HepG2 (cell line): ENCODE measurements around the gene CADPS.

Experiments
- CBFB ChIP-seq: sonication (generic); formaldehyde crosslinking; IDR thresholded peaks from 2 replicates; pipeline ENCODE4 v1.4.0; 2020; ENCODE audit warnings: missing genetic modification reagents
- CHD2 ChIP-seq: IDR thresholded peaks from 2 replicates; pipeline ENCODE4 v1.6.1; 2011; ENCODE audit warnings: low read depth, low read length, improper control_type of control experiment
- DR1 ChIP-seq: sonication (generic); formaldehyde crosslinking; IDR thresholded peaks from 2 replicates; pipeline ENCODE4 v1.8.0; 2021; ENCODE audit warnings: mild to moderate bottlenecking, missing genetic modification reagents, inconsistent platforms
- EZH2 ChIP-seq: conservative IDR thresholded peaks from 2 replicates; pipeline ENCODE4 v1.6.1; 2012; ENCODE audit warnings: mild to moderate bottlenecking, low read depth, low read length, moderate library complexity
- MAFK ChIP-seq, 2 experiments: IDR thresholded peaks in 1 of 2; conservative IDR thresholded peaks in 1 of 2; 2 replicates each; pipeline ENCODE4 v1.6.1; 2011; ENCODE audit warnings: improper control_type of control experiment in 2 of 2, low read length in 2 of 2
- MYNN ChIP-seq: sonication (generic); formaldehyde crosslinking; IDR thresholded peaks from 2 replicates; pipeline ENCODE4 v1.4.0; 2020; ENCODE audit warnings: mild to moderate bottlenecking, low read depth, missing genetic modification reagents
- NPAS2 ChIP-seq: sonication (generic); formaldehyde crosslinking; IDR thresholded peaks from 2 replicates; pipeline ENCODE4 v1.8.0; 2022; ENCODE audit warnings: mild to moderate bottlenecking, missing genetic modification reagents, borderline replicate concordance
- ZNF792 ChIP-seq: IDR thresholded peaks from 2 replicates; pipeline ENCODE4 v1.6.1; 2016
- TF ChIP-seq, protein P1 (sequence below): sonication (generic); formaldehyde crosslinking; IDR thresholded peaks from 2 replicates; pipeline ENCODE4 v1.5.0; 2020; ENCODE audit warnings: mild to moderate bottlenecking, missing genetic modification reagents, moderate library complexity
- TF ChIP-seq, protein P2 (sequence below): sonication (generic); formaldehyde crosslinking; conservative IDR thresholded peaks from 2 replicates; pipeline ENCODE4 v1.8.0; 2022; ENCODE audit warnings: missing genetic modification reagents
- TF ChIP-seq, protein P3 (sequence below): sonication (generic); formaldehyde crosslinking; IDR thresholded peaks from 2 replicates; pipeline ENCODE4 v1.8.1; 2022; ENCODE audit warnings: mild to moderate bottlenecking, missing genetic modification reagents

DNA sequence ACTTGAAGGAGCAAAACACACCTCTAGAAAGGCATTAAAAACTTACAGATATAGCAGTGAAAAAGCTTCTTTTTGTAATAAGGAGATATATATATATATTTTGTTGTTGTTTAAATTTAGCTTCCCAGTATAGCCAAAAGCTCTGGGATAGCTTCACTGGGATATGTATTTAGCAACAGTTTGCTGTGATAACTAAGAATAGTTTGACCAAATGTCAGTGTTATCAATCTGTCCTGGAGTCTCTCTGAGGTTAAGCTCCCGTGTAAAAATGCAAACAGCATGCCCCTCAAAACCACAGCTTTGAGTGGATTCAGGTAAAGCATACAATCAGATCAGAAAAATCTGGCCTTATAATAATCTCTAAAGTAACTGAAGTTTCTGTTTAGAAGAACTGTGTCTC lies 2.9 kb downstream of the CADPS start:
- TF ChIP-seq ZNF792 (CRISPR knock-in tag), result no peak
- no peak for TF ChIP-seq NPAS2
- no peak for TF ChIP-seq MYNN (CRISPR knock-in tag)
- TF ChIP-seq, protein P1, sequence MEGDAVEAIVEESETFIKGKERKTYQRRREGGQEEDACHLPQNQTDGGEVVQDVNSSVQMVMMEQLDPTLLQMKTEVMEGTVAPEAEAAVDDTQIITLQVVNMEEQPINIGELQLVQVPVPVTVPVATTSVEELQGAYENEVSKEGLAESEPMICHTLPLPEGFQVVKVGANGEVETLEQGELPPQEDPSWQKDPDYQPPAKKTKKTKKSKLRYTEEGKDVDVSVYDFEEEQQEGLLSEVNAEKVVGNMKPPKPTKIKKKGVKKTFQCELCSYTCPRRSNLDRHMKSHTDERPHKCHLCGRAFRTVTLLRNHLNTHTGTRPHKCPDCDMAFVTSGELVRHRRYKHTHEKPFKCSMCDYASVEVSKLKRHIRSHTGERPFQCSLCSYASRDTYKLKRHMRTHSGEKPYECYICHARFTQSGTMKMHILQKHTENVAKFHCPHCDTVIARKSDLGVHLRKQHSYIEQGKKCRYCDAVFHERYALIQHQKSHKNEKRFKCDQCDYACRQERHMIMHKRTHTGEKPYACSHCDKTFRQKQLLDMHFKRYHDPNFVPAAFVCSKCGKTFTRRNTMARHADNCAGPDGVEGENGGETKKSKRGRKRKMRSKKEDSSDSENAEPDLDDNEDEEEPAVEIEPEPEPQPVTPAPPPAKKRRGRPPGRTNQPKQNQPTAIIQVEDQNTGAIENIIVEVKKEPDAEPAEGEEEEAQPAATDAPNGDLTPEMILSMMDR, result no peak
- TF ChIP-seq, protein P2, sequence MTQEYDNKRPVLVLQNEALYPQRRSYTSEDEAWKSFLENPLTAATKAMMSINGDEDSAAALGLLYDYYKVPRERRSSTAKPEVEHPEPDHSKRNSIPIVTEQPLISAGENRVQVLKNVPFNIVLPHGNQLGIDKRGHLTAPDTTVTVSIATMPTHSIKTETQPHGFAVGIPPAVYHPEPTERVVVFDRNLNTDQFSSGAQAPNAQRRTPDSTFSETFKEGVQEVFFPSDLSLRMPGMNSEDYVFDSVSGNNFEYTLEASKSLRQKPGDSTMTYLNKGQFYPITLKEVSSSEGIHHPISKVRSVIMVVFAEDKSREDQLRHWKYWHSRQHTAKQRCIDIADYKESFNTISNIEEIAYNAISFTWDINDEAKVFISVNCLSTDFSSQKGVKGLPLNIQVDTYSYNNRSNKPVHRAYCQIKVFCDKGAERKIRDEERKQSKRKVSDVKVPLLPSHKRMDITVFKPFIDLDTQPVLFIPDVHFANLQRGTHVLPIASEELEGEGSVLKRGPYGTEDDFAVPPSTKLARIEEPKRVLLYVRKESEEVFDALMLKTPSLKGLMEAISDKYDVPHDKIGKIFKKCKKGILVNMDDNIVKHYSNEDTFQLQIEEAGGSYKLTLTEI (CRISPR knock-in tag), result no peak
- TF ChIP-seq, protein P3, sequence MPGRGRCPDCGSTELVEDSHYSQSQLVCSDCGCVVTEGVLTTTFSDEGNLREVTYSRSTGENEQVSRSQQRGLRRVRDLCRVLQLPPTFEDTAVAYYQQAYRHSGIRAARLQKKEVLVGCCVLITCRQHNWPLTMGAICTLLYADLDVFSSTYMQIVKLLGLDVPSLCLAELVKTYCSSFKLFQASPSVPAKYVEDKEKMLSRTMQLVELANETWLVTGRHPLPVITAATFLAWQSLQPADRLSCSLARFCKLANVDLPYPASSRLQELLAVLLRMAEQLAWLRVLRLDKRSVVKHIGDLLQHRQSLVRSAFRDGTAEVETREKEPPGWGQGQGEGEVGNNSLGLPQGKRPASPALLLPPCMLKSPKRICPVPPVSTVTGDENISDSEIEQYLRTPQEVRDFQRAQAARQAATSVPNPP (CRISPR knock-in tag), result no peak
- no peak for TF ChIP-seq MAFK (conservative IDR thresholded peaks at IDR 0.05 in 1 of 2, IDR thresholded peaks at IDR 0.05 in 1 of 2; ENCODE audit: low read length in 2 of 2)
- TF ChIP-seq DR1 (CRISPR knock-in tag), result no peak
- TF ChIP-seq CBFB (CRISPR knock-in tag), result no peak
- no peak for TF ChIP-seq EZH2
- no peak for TF ChIP-seq CHD2
